Occipital lobe (tissue), 2 donors: Measurements from ENCODE around the gene SEMA3G. TPM values are rescaled to one million over a fixed set of nuclear protein-coding genes. Genes with fewer than 3 reads are reported as not detected.

Experiments used
- DNase-seq: peaks from one replicate; lab custom pipeline; 2025; lab: John Stamatoyannopoulos, UW
- total RNA-seq: library from RNA; depleted of rRNA; stranded (reverse); fragments of >200 nt; gene quantifications from one replicate; pipeline ENCODE4 v1.2.3, GENCODE V29; 2014

SEMA3G gene
- total RNA-seq, 1 donor from 2014 or later = 3.0 TPM

- DNase-seq = no peak
Observed at GRCh38 chr3:52439426-52440248, 5.3 kb downstream of the SEMA3G start.

GRCh38 chr3:52438579-52439425, 6.1 kb downstream of the SEMA3G start:
- DNase-seq = no peak

- DNase-seq = no peak
Observed at GRCh38 chr3:52438104-52438376, 6.9 kb downstream of the SEMA3G start.

GRCh38 chr3:52437326-52438103, 7.4 kb downstream of the SEMA3G start:
- DNase-seq = no peak

DNA sequence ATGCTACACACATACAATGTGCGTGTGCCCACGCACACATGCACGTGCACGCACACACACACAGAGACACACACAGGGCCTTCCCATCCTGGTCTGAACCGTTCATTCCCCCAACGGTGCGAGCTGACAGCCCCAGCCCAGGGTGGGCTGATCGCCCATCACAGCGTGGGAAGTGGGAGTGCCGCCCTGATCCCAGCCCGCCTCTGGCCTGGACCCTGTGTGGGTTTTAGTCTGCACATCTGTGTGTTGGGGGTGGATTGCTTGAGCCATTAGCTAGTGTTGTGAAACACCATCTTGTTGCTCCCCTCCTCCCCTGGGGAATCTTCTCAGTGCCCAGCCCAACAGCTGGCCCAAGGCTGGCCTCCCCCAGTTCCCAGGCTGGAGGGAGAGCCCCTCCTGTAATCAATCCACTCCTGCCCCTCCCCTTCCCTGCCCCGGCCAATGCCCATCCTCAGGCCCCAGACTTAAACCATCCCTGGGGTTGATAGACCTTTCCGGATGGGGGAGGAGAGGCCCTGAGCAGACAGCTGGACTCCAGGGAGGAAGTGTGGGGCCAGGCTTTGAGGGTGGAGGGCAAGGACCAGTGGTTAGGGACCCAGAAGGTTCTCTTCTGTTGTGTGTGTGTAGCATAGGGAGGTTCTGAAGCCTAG, 8.3 kb downstream of the SEMA3G start:
- no peak for DNase-seq

DNA sequence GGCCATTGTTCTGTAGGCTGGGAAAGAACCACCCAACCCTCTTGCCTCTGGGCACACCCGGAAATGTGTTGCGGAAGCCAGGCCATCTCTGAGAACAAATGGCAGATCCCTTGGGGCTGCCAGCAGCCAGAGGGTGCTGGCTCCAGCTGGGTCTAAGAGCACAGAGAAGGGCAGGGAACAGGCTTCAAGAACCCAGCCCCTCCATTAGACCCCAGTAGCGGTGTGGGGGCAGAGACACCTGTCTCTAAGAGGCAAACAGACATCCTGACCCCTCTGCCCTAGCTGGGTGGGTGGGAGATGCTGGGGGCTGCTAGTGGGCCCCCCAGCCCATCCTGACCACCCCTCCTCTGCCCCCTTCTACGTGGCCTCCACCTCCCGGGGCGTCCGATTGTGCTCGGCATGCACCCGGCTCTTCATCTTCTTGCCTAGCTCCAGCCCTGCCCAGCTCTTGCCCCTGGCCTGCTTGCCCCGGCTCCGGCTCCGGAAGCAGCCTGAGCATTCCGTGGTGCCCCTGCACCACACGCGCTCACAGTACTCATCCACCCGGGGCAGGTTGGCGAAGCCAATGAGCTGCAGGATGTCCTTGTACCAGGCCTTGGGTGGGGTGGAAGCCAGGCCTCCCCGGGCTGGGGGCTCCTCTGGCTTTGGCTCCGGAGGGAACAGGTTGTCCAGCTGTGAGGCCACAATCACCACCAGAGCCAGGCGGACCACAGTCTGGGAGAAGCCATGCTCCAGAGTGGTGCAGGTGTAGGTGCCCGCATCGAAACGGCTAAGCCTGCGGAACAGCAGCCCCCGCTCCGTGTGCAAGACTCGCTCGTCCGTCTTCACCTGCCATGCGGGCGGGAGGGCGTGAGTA, 9.4 kb downstream of the SEMA3G start:
- no peak for DNase-seq

GRCh38 chr3:52434491-52435115, 10.3 kb downstream of the SEMA3G start:
- DNase-seq = no peak

GRCh38 chr3:52433996-52434479, 10.9 kb downstream of the SEMA3G start:
- no peak for DNase-seq

- no peak for DNase-seq
Observed at GRCh38 chr3:52433328-52433995, 11.4 kb downstream of the SEMA3G start.

DNA sequence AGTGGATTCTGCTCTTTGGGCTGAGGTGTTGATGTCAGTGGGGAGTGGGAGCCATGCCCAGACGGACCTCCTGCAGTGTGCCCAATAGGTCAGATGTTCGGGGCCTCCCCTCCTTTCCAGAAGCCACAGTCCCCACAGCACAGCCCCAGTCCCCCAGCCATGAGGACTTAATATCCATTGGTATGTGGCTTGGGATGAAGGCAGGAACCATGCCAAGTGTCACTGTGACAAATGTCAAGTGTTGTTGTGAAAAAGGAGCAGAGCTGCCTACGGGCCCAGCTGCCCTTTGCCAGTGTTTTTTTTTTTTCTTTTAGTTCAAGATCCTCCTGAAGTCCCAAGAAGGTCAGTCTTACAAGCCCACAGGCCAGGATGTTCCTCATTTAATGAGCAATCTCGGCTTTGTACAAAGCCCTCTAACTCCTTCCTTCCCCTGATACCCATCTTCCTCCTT, 12.2 kb downstream of the SEMA3G start:
- no peak for DNase-seq

- DNase-seq = no peak
Observed at GRCh38 chr3:52432225-52432624, 12.7 kb downstream of the SEMA3G start.

DNA sequence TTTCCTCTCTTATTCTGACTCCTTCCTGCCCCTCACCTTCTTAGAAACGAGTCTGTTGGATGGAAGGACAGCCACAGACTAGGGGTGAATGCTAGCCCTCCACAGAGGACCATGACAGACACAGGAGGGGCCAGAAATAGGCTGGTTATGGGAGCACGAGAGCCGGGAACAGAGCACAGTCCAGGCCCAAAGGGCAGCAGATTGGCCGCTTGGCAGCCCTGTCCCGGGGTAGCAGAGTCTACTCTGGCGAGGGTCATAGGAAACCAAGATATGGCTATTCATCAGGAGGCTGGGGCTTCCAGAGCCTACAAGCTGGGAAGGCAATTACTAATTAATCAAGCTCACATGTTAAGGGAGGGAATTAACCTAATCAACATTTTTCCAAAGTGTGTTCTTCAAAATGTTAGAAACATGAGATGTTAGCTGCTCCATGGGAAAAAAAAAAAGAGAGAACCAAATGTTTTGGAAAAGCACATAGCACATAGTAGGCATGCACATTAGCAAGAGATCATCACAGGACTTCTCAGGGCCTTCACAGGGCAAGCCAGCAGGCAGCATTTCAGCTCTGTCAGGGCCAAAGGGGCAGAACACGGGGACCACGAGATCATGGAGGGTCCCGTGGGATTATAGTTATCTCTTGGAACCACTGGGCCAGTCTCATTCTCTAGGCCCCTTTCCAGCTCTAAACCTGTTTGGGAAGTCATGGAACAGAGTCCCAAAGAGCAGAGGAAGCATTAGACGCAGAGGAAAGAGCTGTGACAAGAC, 13.3 kb downstream of the SEMA3G start:
- no peak for DNase-seq

- no peak for DNase-seq
Observed at GRCh38 chr3:52430416-52430810, 14.5 kb downstream of the SEMA3G start.

DNA sequence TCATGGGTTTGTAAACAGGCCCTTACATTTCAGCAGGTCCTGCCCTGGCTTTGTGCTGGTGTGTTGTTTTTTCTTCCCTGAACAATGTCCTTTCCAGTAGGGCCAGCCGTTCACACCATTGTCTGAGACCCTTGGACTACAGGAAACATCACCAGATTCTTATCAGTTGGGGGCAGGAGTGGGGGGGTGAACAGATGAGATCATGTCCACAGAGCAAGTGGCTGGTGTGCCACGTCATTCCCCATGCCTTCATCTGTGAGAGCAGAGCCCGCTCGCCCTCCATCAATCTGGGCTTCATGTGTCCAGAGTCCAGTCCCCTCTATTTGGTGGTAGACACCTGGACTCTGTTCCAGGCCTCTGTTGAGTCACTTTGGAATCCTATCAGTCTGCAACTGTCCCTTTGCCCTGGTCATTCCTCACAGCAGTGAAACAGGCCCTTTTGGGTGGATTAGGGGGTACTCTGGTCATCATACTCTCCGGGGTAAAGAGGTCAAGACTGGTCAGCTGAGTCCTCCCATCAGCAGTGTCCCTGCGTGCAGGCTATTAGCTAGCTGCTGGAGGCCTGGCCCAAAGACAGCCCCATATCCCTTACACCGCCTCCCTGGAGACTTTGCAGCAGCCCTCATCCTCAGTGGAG, 15.0 kb downstream of the SEMA3G start:
- no peak for DNase-seq

DNA sequence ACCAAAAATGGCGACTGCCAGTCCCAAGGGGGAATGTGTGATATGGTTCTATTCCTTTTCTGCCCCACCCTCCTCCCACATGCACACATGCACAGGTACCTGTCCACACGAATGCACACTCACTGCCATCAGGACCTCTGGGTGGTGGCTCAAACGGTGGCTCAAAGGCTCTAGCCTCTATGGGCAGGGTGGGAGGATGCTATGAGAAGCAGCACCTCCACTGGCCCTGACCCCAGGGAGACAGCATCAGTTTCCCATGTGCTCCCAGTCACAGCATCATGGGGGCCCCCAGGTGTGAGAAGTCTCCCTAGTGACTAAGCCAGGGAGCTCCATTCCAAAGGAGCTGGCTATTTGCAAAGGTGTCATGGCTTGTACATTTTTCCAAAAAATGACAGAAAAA, 15.9 kb downstream of the SEMA3G start:
- no peak for DNase-seq

GRCh38 chr3:52428151-52429005, 16.5 kb downstream of the SEMA3G start:
- DNase-seq = peak; percentile 31

GRCh38 chr3:52423173-52423572, 21.7 kb downstream of the SEMA3G start:
- DNase-seq = no peak
